ENCODE measurements around the gene RELCH.

- TF ChIP-seq CTCF (IDR thresholded peaks at IDR 0.05; ENCODE audit: insufficient read depth, low read depth, low read length): no peak
- no peak for TF ChIP-seq EZH2 (IDR thresholded peaks at IDR 0.05; ENCODE audit: insufficient read depth, low read length)
These were observed 52.4 kb downstream of the RELCH start for GRCh38 chr18:62239475-62239874.

Measured in astrocyte (in vitro differentiated cells and primary cell).